Liver (tissue), 9 donors: ENCODE results near the gene REST. TPM values are rescaled to one million over a fixed set of nuclear protein-coding genes. Genes with fewer than 3 reads are reported as not detected.

Experiments used
- DNase-seq: peaks from one replicate; pipeline ENCODE4 v3.0.0-alpha.2; 2017; ENCODE audit warnings: low spot score
- H3K27ac ChIP-seq, 2 donors: one replicate each; pipeline ENCODE4 v1.7.0; 2013; ENCODE audit warnings: inconsistent platforms in 2 of 2, low read length in 2 of 2, control low read depth in 1 of 2, low read depth in 1 of 2, mild to moderate bottlenecking in 1 of 2
- H3K27me3 ChIP-seq, 4 donors: one replicate each; pipeline versions ENCODE4 v1.6.1 to v1.7.0; 2013; ENCODE audit warnings: low read length in 3 of 4, inconsistent platforms in 1 of 4, mild to moderate bottlenecking in 1 of 4, moderate library complexity in 1 of 4; ENCODE audit not compliant: control insufficient read depth in 4 of 4, insufficient read depth in 4 of 4
- H3K36me3 ChIP-seq, 4 donors: one replicate each; pipeline versions ENCODE4 v1.6.1 to v1.7.0; 2013; ENCODE audit warnings: low read length in 3 of 4, mild to moderate bottlenecking in 3 of 4, low read depth in 1 of 4, moderate library complexity in 1 of 4; ENCODE audit not compliant: control insufficient read depth in 4 of 4, insufficient read depth in 3 of 4
- H3K4me1 ChIP-seq, 4 donors: one replicate each; pipeline versions ENCODE4 v1.6.1 to v1.7.0; 2013; ENCODE audit warnings: low read length in 3 of 4, mild to moderate bottlenecking in 3 of 4, moderate library complexity in 1 of 4; ENCODE audit not compliant: control insufficient read depth in 4 of 4, insufficient read depth in 4 of 4
- H3K4me3 ChIP-seq, 3 donors: one replicate each; pipeline versions ENCODE4 v1.6.1 to v1.7.0; 2013; ENCODE audit warnings: low read length in 3 of 3, control low read depth in 1 of 3, low read depth in 1 of 3, mild to moderate bottlenecking in 1 of 3
- H3K9ac ChIP-seq, 2 donors: one replicate each; pipeline ENCODE4 v1.7.0; 2013; ENCODE audit warnings: low read length in 2 of 2, mild to moderate bottlenecking in 2 of 2, moderate library complexity in 2 of 2, control low read depth in 1 of 2, low read depth in 1 of 2
- H3K9me3 ChIP-seq, 4 donors: one replicate each; pipeline versions ENCODE4 v1.6.1 to v1.7.0; 2013; ENCODE audit warnings: low read length in 3 of 4; ENCODE audit not compliant: control insufficient read depth in 4 of 4
- EGR1 ChIP-seq, 2 donors: IDR thresholded peaks; 2 replicates each; pipeline ENCODE4 v1.6.1; 2016 to 2018; ENCODE audit warnings: antibody characterized with exemption in 2 of 2, low read depth in 2 of 2
- FOXA1 ChIP-seq: IDR thresholded peaks from 2 replicates; pipeline ENCODE4 v1.6.1; 2016; ENCODE audit warnings: antibody characterized with exemption
- FOXA2 ChIP-seq: IDR thresholded peaks from 2 replicates; pipeline ENCODE4 v1.6.1; 2016; ENCODE audit warnings: antibody characterized with exemption
- GABPA ChIP-seq, 2 donors: IDR thresholded peaks in 1 of 2; conservative IDR thresholded peaks in 1 of 2; 2 replicates each; pipeline ENCODE4 v1.6.1; 2016; ENCODE audit warnings: antibody characterized with exemption in 2 of 2, mild to moderate bottlenecking in 1 of 2, moderate library complexity in 1 of 2
- HNF4A ChIP-seq, 2 donors: conservative IDR thresholded peaks; 2 replicates each; pipeline ENCODE4 v1.6.1; 2016; ENCODE audit warnings: antibody characterized with exemption in 2 of 2, mild to moderate bottlenecking in 2 of 2
- HNF4G ChIP-seq: IDR thresholded peaks from 2 replicates; pipeline ENCODE4 v1.6.1; 2016; ENCODE audit warnings: antibody characterized with exemption
- JUND ChIP-seq, 2 donors: IDR thresholded peaks; 2 replicates each; pipeline ENCODE4 v1.6.1; 2016; ENCODE audit warnings: antibody characterized with exemption in 2 of 2
- NR2F2 ChIP-seq: IDR thresholded peaks from 2 replicates; pipeline ENCODE4 v1.6.1; 2016; ENCODE audit warnings: antibody characterized with exemption
- RAD21 ChIP-seq, 2 donors: IDR thresholded peaks; 2 replicates each; pipeline ENCODE4 v1.6.1; 2016; ENCODE audit warnings: antibody characterized with exemption in 2 of 2, mild to moderate bottlenecking in 2 of 2
- RXRA ChIP-seq, 2 donors: IDR thresholded peaks; 2 replicates each; pipeline ENCODE4 v1.6.1; 2017 to 2018; ENCODE audit warnings: antibody characterized with exemption in 2 of 2, mild to moderate bottlenecking in 1 of 2
- SP1 ChIP-seq: IDR thresholded peaks from 2 replicates; pipeline ENCODE4 v1.6.1; 2018; ENCODE audit warnings: antibody characterized with exemption, mild to moderate bottlenecking
- TAF1 ChIP-seq: conservative IDR thresholded peaks from 2 replicates; pipeline ENCODE4 v1.6.1; 2016; ENCODE audit warnings: antibody characterized with exemption, mild to moderate bottlenecking
- YY1 ChIP-seq: IDR thresholded peaks from 2 replicates; pipeline ENCODE4 v1.6.1; 2016; ENCODE audit warnings: antibody characterized with exemption, mild to moderate bottlenecking
- ZBTB33 ChIP-seq: IDR thresholded peaks from 2 replicates; pipeline ENCODE4 v1.6.1; 2016; ENCODE audit warnings: antibody characterized with exemption
- WGBS: extraction: QIAGEN DNeasy Blood & Tissue Kit; methylation state at CpG from one replicate; pipeline ENCODE4 v1.1.7; 2013; 5-methylcytosine and 5-hydroxymethylcytosine counted together
- polyA plus RNA-seq, 2 donors: library from polyadenylated mRNA; stranded (reverse) in 1 of 2; unstranded in 1 of 2; fragments of 200-250 nt in 1 of 2; fragments of >200 nt in 1 of 2; fragmentation: Nextera tagmentation in 1 of 2; extraction: Ambion mirVana in 1 of 2; gene quantifications; one replicate each; pipeline versions ENCODE4 v1.2.1 to v1.2.3, GENCODE V29; 2013 to 2015
- total RNA-seq, 2 donors: library from RNA; depleted of rRNA; stranded (reverse); fragments of >200 nt; gene quantifications; one replicate each; pipeline ENCODE4 v1.2.3, GENCODE V29; 2014
- TF ChIP-seq, protein P1 (sequence below): IDR thresholded peaks from 2 replicates; pipeline ENCODE4 v1.6.1; 2016; ENCODE audit warnings: antibody characterized with exemption
- TF ChIP-seq, protein P2 (sequence below): fragments of 150-350 bp; IDR thresholded peaks from 2 replicates; pipeline ENCODE4 v1.5.1; 2017; ENCODE audit warnings: improper control_type of control experiment, low read depth, low read length; ENCODE audit not compliant: missing input control
- TF ChIP-seq, protein P3 (sequence below): IDR thresholded peaks from 2 replicates; pipeline ENCODE4 v1.6.1; 2016; ENCODE audit warnings: antibody characterized with exemption, mild to moderate bottlenecking
- TF ChIP-seq, protein P4 (sequence below): IDR thresholded peaks from 2 replicates; pipeline ENCODE4 v1.6.1; 2016; ENCODE audit warnings: antibody characterized with exemption
- donor health status: healthy.
- donor health status: healthy.
- donor health status: healthy.
- donor health status: healthy.
- donor health status: healthy.

The REST gene
- total and polyA plus RNA-seq, 4 donors, result 3.7 to 18.1 (median 12.4) TPM

- H3K27me3 ChIP-seq, result no peaks in the 10 kb centered on the region
- 97% methylated on average over 2 of the region's 2 CpGs for WGBS
- H3K36me3 ChIP-seq, result peaks cover 11 to 29% (median 19%) of the 10 kb centered on the region in 4 donors
Measured at GRCh38 chr4:56961107-56961500, 53.4 kb downstream of the REST start.

More at GRCh38 chr4:56961107-56961500, 53.4 kb downstream of the REST start:
- no peak for DNase-seq
- Histone ChIP-seq H3K9ac (no peak overlapping the region), H3K4me3 (no peak overlapping the region), H3K4me1 (no peaks in the 10 kb centered on the region), H3K9me3 (no peaks in the 10 kb centered on the region), H3K27ac (no peak overlapping the region)
- TF ChIP-seq FOXA1 (no peak), YY1 (no peak), JUND (IDR thresholded peaks at IDR 0.05) (no peak), ZBTB33 (no peak), EGR1 (IDR thresholded peaks at IDR 0.05; ENCODE audit: low read depth in 2 of 2) (no peak), NR2F2 (no peak), FOXA2 (no peak), GABPA (IDR thresholded peaks at IDR 0.05 in 1 of 2, conservative IDR thresholded peaks at IDR 0.05 in 1 of 2) (no peak), SP1 (no peak), HNF4G (no peak), HNF4A (conservative IDR thresholded peaks at IDR 0.05) (no peak), RAD21 (IDR thresholded peaks at IDR 0.05) (no peak), RXRA (IDR thresholded peaks at IDR 0.05) (no peak), TAF1 (no peak)
- TF ChIP-seq, protein P1, sequence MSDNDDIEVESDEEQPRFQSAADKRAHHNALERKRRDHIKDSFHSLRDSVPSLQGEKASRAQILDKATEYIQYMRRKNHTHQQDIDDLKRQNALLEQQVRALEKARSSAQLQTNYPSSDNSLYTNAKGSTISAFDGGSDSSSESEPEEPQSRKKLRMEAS, result no peak
- TF ChIP-seq, protein P2, sequence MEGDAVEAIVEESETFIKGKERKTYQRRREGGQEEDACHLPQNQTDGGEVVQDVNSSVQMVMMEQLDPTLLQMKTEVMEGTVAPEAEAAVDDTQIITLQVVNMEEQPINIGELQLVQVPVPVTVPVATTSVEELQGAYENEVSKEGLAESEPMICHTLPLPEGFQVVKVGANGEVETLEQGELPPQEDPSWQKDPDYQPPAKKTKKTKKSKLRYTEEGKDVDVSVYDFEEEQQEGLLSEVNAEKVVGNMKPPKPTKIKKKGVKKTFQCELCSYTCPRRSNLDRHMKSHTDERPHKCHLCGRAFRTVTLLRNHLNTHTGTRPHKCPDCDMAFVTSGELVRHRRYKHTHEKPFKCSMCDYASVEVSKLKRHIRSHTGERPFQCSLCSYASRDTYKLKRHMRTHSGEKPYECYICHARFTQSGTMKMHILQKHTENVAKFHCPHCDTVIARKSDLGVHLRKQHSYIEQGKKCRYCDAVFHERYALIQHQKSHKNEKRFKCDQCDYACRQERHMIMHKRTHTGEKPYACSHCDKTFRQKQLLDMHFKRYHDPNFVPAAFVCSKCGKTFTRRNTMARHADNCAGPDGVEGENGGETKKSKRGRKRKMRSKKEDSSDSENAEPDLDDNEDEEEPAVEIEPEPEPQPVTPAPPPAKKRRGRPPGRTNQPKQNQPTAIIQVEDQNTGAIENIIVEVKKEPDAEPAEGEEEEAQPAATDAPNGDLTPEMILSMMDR, result no peak
- TF ChIP-seq, protein P3, sequence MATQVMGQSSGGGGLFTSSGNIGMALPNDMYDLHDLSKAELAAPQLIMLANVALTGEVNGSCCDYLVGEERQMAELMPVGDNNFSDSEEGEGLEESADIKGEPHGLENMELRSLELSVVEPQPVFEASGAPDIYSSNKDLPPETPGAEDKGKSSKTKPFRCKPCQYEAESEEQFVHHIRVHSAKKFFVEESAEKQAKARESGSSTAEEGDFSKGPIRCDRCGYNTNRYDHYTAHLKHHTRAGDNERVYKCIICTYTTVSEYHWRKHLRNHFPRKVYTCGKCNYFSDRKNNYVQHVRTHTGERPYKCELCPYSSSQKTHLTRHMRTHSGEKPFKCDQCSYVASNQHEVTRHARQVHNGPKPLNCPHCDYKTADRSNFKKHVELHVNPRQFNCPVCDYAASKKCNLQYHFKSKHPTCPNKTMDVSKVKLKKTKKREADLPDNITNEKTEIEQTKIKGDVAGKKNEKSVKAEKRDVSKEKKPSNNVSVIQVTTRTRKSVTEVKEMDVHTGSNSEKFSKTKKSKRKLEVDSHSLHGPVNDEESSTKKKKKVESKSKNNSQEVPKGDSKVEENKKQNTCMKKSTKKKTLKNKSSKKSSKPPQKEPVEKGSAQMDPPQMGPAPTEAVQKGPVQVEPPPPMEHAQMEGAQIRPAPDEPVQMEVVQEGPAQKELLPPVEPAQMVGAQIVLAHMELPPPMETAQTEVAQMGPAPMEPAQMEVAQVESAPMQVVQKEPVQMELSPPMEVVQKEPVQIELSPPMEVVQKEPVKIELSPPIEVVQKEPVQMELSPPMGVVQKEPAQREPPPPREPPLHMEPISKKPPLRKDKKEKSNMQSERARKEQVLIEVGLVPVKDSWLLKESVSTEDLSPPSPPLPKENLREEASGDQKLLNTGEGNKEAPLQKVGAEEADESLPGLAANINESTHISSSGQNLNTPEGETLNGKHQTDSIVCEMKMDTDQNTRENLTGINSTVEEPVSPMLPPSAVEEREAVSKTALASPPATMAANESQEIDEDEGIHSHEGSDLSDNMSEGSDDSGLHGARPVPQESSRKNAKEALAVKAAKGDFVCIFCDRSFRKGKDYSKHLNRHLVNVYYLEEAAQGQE, result no peak
- TF ChIP-seq, protein P4, sequence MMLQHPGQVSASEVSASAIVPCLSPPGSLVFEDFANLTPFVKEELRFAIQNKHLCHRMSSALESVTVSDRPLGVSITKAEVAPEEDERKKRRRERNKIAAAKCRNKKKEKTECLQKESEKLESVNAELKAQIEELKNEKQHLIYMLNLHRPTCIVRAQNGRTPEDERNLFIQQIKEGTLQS, result no peak
